NB4 (cell line): ENCODE measurements around the gene SPRED1.

Experiments used
- POLR2A ChIP-seq: IDR thresholded peaks from 2 replicates; pipeline ENCODE4 v1.6.1; 2011; ENCODE audit warnings: mild to moderate bottlenecking; ENCODE audit not compliant: insufficient read length; ENCODE audit errors: extremely low read depth
- TF ChIP-seq, protein P1 (sequence below): IDR thresholded peaks from one replicate; pipeline ENCODE4 v1.5.1; 2012; ENCODE audit warnings: low read depth, low read length
- TF ChIP-seq, protein P2 (sequence below): IDR thresholded peaks from 2 replicates; pipeline ENCODE4 v1.6.1; 2011; ENCODE audit warnings: low read depth, low read length

DNA sequence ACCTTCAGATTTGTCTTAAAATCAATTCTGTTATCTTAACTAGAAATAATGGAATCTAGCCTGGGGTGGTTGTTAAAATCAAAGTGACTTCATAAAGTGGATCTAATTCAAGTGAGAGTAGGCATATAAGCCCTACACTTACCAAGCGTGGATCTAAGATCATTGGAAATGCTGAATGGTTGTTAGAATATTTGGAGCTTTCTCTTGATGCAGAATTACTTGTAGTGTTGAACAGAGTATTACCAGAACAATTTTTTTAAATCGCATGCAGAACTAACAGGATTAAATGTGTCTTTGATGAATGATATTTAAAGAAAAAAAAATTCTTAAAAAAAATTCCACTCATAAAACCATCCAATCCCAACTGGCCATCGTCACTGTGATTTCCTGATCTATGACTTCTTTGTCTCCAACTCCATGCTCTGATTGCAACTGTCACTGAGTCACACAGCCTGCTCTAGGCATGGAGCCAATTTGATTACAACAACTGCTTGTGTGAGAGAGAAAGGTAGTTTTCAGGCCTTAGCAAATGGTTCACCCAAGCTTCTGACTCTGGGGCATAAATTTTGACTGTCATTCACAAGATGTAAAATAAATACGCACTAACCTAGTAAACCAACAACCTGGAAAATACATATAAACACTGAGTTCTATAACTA is 25.9 kb upstream of the SPRED1 start:
- TF ChIP-seq, protein P1, sequence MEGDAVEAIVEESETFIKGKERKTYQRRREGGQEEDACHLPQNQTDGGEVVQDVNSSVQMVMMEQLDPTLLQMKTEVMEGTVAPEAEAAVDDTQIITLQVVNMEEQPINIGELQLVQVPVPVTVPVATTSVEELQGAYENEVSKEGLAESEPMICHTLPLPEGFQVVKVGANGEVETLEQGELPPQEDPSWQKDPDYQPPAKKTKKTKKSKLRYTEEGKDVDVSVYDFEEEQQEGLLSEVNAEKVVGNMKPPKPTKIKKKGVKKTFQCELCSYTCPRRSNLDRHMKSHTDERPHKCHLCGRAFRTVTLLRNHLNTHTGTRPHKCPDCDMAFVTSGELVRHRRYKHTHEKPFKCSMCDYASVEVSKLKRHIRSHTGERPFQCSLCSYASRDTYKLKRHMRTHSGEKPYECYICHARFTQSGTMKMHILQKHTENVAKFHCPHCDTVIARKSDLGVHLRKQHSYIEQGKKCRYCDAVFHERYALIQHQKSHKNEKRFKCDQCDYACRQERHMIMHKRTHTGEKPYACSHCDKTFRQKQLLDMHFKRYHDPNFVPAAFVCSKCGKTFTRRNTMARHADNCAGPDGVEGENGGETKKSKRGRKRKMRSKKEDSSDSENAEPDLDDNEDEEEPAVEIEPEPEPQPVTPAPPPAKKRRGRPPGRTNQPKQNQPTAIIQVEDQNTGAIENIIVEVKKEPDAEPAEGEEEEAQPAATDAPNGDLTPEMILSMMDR: no peak
- TF ChIP-seq POLR2A: no peak
- TF ChIP-seq, protein P2, sequence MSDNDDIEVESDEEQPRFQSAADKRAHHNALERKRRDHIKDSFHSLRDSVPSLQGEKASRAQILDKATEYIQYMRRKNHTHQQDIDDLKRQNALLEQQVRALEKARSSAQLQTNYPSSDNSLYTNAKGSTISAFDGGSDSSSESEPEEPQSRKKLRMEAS: no peak
